Measurements from ENCODE around the gene CEMIP2.

DNA sequence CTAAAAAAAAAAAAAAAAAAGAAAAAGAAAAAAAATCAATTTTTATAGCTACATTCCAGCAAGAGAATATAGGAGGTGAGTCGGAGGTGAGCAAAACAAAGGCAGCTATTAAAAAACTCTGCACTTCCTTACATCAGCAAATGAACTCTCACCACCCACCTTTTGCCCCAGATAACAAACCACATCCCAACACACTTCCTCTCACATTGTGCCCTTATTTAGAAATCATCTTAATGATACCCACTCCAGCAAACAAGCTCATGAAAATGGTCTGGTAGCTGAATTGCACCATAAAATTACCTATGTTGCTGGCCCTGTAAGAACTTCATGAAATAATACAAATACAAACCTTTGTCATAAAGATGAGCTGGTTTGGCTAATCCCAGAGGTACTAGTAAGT, 82.9 kb downstream of the CEMIP2 start:
- TF ChIP-seq POLR2AphosphoS5 (IDR thresholded peaks at IDR 0.05) (no peak), POLR2A (IDR thresholded peaks at IDR 0.05) (no peak)
- TF ChIP-seq, protein P1, sequence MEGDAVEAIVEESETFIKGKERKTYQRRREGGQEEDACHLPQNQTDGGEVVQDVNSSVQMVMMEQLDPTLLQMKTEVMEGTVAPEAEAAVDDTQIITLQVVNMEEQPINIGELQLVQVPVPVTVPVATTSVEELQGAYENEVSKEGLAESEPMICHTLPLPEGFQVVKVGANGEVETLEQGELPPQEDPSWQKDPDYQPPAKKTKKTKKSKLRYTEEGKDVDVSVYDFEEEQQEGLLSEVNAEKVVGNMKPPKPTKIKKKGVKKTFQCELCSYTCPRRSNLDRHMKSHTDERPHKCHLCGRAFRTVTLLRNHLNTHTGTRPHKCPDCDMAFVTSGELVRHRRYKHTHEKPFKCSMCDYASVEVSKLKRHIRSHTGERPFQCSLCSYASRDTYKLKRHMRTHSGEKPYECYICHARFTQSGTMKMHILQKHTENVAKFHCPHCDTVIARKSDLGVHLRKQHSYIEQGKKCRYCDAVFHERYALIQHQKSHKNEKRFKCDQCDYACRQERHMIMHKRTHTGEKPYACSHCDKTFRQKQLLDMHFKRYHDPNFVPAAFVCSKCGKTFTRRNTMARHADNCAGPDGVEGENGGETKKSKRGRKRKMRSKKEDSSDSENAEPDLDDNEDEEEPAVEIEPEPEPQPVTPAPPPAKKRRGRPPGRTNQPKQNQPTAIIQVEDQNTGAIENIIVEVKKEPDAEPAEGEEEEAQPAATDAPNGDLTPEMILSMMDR (IDR thresholded peaks at IDR 0.05), result no peak

Measured in sigmoid colon (tissue), 4 donors.